NCI-H187 treated with DMSO at 0.1 percent for 48 hours (cell line): ENCODE measurements around the gene RASA3.
"Not testable (repeated sequence)": the region's sequence is repeated elsewhere in the genome, so short reads cannot be mapped to it uniquely, and the experiment has no call there.

ENCODE experiments used
- DNase-seq: peaks from one replicate; lab custom pipeline; 2025; lab: John Stamatoyannopoulos, UW

Gene RASA3

GRCh38 chr13:114112826-114113322 is 19.5 kb downstream of the RASA3 start:
- no peak for DNase-seq

DNA sequence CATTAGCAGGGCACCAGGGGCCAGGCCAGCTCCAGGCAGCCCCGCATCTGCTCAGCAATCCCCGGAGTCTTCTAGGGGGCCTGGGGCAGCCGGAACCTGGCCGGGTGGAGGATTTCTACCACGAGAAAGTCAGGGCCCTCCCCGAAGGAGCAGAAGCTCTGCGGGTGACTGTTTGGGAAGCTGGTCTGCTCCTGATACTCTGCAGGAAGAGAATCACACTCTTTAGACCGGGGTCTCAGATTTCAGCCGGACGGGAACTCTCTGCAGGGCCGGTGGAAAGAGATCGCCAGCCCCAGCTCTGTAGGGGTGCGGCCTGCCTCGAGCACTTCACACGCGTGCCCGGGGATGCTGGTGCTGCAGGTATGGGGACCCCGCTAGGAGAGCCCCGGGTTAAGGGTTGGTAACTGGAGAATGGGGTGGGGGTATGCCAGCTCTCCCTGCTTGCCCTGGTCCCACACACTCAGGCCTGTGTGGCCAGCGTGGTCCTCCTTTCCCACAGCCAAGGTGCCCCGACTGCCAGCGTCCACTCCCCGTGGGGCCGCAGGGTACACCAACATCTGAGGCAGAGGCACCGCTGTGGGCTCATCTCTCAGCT is 20.1 kb downstream of the RASA3 start:
- DNase-seq: no peak

- no peak for DNase-seq
Measured at GRCh38 chr13:114111577-114111976, 20.8 kb downstream of the RASA3 start.

DNA sequence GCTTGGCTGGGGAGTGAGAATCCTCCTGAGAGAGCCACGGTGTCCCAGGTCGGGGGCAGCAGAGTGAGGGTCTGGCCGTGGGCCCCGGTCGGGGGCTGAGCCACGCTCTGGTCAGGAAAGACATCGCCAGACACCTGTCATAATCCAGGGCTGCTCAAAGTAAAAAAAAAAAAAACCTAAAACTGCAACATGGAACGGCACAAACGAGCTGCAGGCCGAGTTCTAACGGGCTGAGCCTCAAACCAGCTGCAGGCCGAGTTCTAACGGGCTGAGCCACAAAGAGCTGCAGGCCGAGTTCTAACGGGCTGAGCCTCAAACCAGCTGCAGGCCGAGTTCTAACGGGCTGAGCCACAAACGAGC is 21.6 kb downstream of the RASA3 start:
- not testable (repeated sequence) for DNase-seq

- no peak for DNase-seq
Measured at GRCh38 chr13:114110091-114110829, 22.2 kb downstream of the RASA3 start.

- no peak for DNase-seq
Measured at GRCh38 chr13:114109641-114110041, 22.8 kb downstream of the RASA3 start.

DNA sequence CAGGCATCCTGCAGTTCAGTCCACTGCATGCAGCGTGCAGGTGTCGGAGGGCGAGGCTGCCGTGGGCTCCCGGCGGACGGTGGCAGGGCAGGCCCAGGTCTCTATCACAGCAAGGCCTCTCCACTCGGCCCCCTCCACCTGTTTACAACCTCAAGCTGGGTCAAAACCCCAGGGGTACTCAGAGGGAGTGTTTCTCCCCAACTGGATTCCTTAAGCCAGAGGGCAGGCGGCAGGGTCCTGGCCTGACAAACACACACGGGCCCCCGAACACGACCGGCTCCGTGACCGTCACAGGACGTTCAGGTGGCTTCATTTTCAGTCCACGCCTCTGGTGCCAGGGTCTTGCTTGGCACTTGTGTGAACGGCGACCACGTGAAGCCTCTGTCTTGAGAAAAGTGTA is 23.5 kb downstream of the RASA3 start:
- DNase-seq: no peak

GRCh38 chr13:114108141-114108761 is 24.2 kb downstream of the RASA3 start:
- DNase-seq: no peak

DNA sequence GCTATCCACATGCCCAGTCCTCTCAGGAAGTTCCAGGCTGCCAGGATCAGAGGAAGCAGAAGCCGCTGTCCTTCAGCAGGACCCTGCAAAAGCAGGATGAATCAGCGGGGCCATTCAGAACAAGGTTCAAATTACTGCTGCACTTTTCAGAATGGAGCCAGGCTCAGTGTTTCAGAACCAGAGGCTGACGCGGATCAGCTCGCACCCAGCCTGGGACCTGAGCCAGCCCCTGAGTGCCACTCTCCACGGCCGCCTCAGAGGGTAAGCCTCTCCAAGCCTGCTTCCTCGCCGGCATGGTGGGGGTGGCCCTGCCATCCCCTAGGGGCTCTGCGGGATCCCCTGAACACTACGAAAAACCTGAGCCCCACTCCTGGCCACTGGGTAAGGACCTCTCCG is 24.7 kb downstream of the RASA3 start:
- no peak for DNase-seq

GRCh38 chr13:114106991-114107685 is 25.3 kb downstream of the RASA3 start:
- no peak for DNase-seq

DNA sequence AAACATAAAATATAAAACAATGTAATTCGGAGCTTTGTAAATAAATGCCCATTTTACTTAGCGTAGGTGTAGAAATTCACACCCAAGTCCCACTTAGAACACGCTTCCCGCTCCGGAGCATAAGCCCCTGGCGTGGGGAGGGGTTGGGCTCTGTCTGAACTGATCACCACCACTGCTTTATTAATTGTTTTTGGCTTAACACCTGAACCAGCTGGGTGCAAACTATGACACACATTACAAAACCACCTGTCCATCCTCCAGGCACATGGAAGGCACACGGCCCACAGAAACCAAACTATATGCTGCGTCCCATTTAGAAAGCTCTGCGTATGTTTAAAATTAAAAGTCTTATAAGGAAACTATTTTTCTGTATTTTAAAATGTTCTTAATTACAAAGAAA is 25.9 kb downstream of the RASA3 start:
- no peak for DNase-seq

- DNase-seq: no peak
Measured at GRCh38 chr13:114105521-114106225, 26.8 kb downstream of the RASA3 start.

DNA sequence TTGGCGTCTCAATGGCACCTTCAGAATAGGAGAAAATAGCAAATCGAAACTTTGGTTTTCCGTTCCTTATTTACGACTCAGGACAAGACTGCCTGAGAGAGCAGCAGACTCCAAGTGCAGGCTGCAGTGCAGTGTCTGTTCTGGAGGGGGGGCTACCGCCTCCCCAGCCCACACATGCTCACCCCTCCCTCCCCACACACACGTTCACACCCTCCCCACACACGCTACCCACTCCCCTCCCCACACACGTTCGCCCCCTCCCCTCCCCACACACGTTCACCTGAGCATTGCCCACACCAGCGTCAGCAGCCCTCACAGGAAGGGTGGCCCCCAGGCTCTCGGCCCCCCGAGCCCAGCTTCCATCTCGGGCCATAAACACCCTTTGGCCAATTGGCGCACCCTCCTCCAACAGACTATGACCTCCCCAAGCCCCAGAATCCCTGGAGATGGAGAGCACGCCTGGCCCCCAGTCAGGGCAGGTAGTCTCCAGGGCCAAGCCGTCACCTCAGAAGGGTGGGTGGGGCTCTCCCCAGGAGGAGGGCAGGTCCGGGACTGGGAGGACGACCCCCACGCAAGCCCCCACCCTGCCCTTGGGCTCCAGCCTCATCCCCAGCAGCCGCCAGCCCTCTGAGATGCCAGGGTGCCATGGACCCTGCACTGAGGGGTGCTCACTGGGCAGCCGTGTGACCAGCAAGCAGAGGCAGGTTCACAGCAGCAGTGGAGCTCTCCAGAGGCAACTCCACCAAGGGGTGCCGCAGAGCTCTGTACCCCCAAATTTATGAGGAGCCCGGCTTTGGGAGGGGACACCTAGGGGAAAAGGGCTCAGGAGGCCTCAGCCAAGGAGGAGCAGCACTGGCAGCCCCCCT is 27.5 kb downstream of the RASA3 start:
- DNase-seq: no peak

DNA sequence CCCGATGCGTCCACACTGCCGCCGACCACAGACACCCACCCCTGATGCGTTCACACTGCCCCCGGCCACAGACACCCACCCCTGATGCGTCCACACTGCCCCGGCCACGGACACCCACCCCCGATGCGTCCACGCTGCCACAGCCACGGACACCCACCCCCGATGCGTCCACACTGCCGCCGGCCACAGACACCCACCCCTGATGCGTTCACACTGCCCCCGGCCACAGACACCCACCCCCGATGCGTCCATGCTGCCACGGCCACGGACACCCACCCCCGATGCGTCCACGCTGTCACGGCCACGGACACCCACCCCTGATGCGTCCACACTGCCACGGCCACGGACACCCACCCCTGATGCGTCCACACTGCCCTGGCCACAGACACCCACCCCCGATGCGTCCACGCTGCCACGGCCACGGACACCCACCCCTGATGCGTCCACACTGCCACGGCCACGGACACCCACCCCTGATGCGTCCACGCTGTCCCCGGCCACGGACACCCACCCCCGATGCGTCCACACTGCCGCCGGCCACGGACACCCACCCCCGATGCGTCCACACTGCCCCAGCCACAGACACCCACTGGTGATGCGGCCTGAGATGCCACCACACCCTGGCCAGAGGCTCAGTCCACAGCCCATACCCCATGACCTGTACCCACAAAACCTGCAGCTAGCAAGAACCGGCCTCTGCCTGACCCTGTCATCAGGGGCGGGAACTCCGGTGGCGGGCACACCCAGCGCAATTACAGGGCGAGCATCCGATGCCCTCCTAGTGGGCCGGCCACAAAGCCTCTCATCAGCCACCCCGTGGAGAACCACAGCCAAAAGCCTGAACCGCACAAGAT is 28.4 kb downstream of the RASA3 start:
- no peak for DNase-seq

DNA sequence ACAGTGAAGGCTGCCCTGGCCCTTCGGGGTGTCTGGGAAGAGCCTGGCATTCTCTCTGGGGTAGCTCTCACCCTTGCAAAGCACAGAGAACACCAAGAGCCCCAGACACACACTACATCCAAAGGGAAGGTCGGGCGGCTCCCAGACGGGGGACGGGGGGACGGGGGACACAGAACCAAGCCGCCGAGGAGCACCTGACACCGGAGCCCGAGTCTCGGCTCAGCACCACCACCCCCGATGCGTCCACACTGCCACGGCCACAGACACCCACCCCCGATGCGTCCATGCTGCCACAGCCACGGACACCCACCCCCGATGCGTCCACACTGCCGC is 29.2 kb downstream of the RASA3 start:
- DNase-seq: not testable (repeated sequence)

DNA sequence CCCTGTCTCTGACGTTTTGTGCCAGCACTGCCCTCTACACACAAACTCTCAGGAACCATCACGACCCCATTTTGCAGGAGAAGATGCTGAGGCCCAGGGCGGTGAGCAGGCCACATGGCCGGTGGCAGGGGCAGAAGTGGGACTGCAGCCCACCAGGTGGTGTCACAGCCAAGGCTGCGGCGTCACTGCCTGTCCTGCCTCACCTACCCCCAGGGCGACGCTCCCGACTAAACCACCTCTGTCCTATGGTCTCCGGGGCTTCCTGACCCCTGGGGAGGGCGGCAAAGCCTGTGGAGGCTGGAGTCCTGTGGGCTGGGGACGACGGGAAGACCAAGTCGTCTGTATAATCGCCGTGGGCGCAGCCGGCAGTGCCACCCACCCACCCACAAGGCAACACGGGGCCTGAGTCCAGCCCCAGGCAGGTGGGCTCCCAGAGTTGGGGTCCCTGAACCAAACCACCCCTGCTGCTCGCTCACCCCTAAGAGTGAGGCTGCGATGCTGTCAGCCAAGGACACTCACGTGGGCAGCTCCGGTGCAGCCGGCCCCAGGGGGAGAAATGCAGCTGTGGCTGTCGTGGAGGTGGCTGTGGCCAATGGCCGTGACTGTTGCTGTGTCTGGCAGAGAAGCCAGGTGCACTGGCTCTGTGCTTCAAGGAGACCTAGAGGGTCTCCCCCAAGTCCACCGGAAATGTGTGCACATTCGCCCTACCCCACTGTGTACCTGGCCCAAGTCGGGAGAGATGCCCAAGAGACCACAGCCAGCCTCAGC is 29.7 kb downstream of the RASA3 start:
- DNase-seq: no peak

DNA sequence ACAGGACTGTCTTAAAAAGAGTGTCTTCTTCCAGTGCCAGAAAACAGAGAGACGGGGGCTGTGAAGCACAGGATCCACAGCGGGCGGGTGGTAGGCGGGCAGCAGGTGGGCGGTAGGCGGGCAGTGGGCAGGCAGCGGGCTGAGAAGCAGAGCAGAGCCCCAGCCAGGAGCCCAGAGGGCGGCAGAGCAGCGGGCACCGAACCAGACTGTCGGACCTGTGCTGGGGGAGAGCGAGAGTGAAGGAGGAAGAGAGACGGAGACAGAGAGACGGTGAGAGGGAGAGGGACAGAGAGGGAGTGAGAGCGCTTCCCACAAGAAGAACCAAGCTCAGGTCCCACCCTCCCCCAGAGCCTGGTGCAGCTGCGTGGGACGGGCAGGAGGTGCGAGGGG is 30.3 kb downstream of the RASA3 start:
- no peak for DNase-seq

DNA sequence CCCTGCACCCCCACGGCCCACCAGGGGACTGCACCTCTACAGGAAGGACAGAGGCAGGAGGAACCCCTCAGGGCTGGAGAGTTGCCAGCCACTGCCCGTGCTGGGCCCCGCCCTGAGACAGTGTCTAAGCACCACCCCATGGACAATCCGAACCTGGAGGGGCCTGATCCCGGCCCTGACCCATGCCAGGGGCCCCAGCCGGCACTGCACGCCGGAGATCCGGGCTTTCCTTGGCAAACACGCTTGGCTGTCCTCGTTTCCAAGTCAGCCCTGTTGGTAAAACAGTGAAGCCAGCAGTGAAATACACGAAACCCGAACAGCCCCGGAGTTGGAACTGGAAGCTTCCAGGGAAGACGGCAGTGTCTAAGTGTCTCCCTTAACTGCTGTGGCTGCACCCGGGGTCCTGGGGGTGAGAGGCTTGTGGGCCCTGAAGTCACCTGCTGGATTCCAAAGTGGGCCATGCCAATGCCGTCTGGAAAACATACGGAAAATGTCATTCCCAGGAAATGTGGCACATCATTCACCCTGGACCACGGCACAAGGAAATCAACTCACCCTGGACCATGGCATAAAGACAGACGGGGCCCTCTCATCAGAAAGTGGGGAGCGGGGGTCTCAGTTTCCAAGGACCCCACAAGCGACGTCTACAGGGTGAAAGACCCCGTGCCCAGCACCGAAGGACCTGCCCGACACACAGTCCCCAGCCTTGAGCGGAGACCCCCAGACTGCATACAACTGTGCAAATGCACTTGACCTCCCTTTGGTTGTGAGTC is 30.9 kb downstream of the RASA3 start:
- no peak for DNase-seq
